ENCODE results near the gene GDPD5.

The GDPD5 gene

GRCh38 chr11:75510004-75510722, 15.6 kb downstream of the GDPD5 start:
- no peak for DNase-seq (ENCODE audit: low spot score)

GRCh38 chr11:75509020-75509720, 16.6 kb downstream of the GDPD5 start:
- no peak for DNase-seq (ENCODE audit: low spot score)

GRCh38 chr11:75508051-75508561, 17.6 kb downstream of the GDPD5 start:
- DNase-seq (ENCODE audit: low spot score): no peak

GRCh38 chr11:75507571-75507970, 18.2 kb downstream of the GDPD5 start:
- DNase-seq (ENCODE audit: low spot score): no peak

DNA sequence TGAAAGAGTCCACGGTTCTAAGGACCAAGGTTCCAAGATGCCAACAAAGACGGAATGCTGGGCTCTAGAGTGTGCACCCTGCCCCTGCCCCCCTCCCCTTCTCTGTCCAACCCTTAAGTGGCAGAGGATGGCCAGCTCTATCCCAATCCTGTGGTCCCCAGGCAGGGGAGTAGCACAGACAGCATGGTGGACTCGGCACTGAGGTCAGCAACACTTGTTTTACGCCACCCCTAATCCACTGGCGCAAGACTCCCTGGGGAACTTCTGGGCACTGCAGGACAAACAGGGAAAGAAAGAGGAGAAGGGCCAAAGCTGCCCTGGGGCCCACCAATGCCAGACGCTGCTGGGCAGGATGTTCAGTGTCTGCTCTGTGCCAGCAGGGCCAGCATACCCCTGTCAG, 18.9 kb downstream of the GDPD5 start:
- DNase-seq (ENCODE audit: low spot score): no peak

DNA sequence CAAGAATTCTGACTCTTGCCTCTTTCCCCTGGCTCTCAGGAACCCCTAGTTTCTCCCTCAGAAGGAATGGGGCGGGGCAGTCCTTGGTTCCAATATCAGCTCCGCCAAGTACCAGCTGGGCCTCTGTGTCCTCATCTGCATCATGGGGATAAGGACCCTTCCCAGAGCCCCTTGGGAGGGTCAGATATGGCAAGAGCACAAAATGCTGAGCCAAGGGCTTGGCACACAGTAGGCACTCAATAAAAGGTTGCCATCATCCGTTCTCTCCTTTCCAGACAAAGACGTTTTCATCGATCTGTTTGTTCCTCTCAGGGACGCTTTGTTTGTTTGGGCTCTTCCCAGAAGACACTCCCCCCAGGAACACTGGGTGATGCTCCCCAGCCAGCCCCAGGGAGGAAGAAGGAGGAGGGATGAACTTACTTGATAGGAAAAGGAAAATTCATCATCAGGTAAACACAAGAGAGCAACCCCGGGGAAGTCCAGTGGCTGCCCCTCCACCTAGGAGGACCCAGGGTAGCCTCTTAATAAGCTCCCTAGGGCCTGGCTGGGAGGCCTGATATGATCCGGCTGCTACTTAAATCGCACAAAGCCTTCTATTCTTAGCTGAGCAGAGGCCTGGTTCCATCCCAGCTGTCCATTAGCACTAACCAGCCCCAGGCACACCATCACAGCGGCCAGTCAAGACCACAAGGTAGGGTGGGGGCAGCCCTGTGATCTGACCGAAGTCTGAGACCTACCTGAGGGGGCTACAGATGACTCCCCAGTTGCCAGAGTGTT, 19.6 kb downstream of the GDPD5 start:
- DNase-seq (ENCODE audit: low spot score): no peak

DNA sequence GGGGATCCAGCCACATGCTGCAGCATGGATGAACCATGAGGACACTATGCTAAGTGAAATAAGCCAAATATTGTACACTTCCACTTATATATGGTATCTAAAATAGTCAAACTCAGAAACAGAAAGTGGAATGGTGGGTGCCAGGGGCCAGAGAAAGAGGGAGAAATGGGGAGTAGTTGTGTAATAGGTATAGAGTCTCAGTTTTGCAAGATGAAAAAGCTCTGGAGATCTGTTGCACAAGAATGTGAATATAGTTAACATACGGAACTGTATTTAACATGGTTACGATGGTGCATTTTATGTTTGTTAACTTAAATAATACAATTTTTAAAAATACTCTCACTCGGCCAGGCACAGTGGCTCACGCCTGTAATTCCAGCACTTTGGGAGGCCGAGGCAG, 21.2 kb downstream of the GDPD5 start:
- no peak for DNase-seq (ENCODE audit: low spot score)

GRCh38 chr11:75503531-75504099, 22.1 kb downstream of the GDPD5 start:
- no peak for DNase-seq (ENCODE audit: low spot score)

DNA sequence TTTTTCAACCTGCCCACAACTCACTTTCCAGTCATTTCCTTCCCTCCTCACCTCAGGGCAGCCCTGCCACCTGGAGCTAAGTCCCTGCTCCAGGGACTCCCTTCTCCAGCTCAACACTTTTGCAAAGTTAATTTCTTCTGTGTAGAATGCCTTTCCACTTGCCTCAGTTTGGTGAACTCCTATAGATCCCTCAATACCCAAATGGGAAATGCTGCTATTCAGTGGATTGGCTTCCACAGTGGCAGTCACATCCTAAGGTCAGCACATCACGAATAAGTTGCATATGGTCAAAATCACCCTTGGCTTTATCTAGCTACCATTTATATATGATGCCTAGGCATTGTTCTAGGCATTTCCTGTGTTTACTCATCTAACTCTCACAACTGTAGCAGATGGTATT, 23.6 kb downstream of the GDPD5 start:
- no peak for DNase-seq (ENCODE audit: low spot score)

GRCh38 chr11:75500742-75501141, 25.0 kb downstream of the GDPD5 start:
- DNase-seq (ENCODE audit: low spot score): no peak

DNA sequence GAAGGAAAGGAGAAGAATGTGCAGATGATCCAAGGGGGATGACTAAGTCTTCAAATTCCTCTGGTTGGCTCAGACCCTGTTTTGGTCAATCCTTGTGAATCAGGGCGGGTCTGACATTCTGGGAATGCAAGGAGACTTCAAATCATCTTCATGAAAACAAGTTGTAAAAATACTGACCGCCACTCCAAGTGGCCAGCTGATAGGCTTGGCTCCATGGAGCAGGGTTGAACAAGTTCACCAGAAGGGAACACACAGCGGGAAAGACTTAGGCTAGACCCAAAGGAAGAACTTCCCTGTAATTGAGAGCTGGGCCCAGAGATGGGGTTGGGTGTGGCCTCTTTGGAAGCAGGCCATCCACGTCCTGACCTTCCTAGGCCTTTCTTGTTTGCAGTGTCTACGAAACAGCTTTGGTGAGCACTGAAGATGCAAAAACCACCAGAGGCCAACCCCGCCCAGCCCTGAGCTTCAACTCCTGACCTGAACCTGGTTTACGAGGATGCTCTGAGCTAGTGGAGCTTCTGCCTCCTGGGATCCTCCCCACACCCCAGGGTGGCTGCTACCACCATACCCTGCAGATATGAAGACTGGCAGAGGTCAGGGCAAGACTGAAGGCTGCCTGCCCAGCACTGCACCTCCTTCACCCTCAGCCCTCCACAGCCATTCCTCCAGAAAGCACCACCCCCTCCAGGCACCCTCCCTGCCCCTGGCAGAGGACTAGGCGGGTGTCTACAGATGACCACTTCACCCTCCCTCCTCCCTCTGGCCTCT, 26.1 kb downstream of the GDPD5 start:
- DNase-seq (ENCODE audit: low spot score): no peak

DNA sequence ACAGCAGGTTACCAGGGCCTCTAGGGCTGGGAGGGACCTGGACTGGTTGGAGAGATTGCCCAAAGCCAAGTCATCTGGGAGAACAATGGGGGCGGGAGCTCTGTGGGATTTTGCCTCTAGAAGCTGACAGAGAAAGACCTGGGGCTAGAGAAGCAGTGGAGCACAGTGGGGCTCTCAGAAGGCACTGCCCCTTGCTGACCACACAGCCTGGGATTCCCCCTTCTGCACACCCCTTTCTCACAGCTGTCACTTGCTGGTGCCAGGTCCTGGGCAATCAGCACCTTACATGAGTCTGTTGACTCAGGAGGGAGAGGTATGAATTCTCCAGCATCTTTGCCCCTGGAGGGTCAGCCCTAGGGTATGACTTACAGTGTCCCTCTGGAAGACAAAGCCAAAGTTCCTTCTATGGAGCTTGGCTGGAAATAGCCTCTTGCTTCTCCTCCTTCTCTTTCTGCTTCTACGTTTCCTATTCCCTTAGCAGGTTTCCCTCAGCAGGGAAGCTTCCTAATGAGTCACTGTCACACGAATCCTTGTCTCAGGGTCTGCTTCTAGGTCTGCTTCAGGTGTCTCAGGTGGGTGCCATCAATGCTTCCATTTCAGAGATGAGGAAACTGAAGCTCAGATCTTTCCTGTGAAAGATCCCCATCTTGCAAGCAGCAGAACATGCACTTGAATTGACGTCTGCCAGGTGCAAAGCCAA, 27.0 kb downstream of the GDPD5 start:
- no peak for DNase-seq (ENCODE audit: low spot score)

- no peak for DNase-seq (ENCODE audit: low spot score)
These were observed 27.8 kb downstream of the GDPD5 start for GRCh38 chr11:75497788-75498409.

- DNase-seq (ENCODE audit: low spot score): no peak
These were observed 29.4 kb downstream of the GDPD5 start for GRCh38 chr11:75496305-75496752.

DNA sequence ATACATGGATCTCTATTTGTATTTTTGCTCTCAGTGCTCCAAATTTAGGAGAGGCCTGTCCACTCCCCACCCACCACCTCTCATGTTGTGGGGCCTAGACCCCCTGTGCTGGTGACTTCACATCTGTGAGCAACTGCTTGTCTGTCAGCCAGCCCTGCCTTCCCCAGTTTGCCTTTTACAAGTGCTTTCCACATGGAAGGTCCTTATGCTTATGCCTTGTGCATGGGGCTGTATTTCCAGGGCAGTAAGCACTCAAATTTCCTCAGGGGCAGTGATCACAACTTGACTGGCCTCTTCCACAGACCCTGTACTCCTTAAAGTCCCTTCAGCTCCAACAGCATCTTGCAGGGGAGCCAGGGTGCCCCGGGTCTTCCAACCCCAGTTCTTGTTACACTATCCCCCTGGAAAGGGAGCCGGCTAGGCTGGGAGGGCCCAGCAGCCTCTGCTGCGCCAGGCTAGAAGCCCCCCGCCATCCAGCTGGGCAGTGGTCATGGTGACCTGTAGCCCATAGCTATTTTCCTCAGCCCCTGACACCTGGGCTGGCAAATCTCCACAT, 29.9 kb downstream of the GDPD5 start:
- DNase-seq (ENCODE audit: low spot score): no peak

GRCh38 chr11:75493626-75494025, 32.1 kb downstream of the GDPD5 start:
- DNase-seq (ENCODE audit: low spot score): no peak

- DNase-seq (ENCODE audit: low spot score): no peak
These were observed 33.4 kb downstream of the GDPD5 start for GRCh38 chr11:75492181-75492820.

- DNase-seq (ENCODE audit: low spot score): no peak
These were observed 34.3 kb downstream of the GDPD5 start for GRCh38 chr11:75491465-75491864.
